GM21723 (cell line): ENCODE results near the gene ZNF611.
"Not testable (repeated sequence)": the region's sequence is repeated elsewhere in the genome, so short reads cannot be mapped to it uniquely, and the experiment has no call there.

Source experiments
- ATAC-seq: cut with Tn5 transposase; IDR thresholded peaks from one replicate; pipeline ENCODE4 v1.9.1; 2021; ENCODE audit warnings: mild to moderate bottlenecking, moderate library complexity; ENCODE audit not compliant: unreplicated experiment

ZNF611 gene

GRCh38 chr19:52734893-52735661 lies at the start of gene ZNF611:
Gene ZNF611, minus strand, starts transcription at chr19:52735044. Its CDS starts 19,150 bp downstream, at chr19:52715894.
- peak; percentile 93 for ATAC-seq

DNA sequence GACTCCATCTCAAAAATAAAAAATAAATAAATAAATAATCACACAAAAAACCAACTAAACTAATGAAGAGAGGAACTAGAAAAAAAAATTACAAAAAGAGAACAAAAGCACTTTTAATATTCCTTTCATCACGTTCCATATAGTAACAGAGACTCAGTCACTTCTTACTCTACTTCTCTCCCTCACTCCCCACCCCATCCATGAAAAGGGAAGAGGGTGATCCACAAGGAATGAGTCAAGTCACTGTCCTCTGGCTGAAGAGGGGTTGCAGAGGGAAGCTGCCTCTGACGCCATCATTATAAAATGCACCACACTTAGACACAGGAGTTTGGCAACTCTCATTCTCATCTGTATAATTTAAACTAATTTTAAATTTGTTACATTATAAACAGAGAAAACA lies 48.0 kb upstream of the ZNF611 start:
- not testable (repeated sequence) for ATAC-seq

GRCh38 chr19:52778811-52779210 lies 44.0 kb upstream of the ZNF611 start:
- no peak for ATAC-seq

DNA sequence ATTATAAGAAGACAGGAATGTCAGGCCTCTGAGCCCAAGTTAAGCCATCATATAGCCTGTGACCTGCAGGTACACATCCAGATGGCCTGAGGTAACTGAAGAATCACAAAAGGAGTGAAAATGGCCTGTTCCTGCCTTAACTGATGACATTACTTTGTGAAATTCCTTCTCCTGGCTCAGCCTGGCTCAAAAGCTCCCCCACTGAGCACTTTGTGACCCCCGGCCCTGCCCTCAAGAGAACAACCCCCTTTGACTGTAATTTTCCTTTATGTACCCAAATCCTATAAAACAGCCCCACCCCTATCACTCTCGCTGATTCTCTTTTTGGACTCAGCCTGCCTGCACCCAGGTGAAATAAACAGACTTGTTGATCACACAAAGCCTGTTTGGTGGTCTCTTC lies 21.6 kb upstream of the ZNF611 start:
- not testable (repeated sequence) for ATAC-seq

DNA sequence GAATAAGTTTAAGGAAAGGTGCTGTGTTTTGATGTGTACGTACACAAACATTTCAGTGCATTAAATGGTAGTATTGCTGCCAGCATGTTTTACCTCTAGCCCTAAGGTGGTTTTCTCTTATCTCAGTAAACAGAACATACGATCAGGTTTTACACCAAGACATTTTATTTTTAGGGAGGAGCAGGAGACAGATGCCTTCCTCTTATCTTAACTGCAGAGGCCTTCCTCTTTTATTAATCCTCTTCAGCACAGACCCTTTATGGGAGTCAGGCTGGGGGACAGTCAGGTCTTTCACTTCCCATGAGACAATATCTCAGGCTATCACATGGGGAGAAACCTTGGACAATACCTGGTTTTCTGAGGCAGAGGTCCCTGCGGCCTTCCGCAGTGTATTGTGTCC lies 14.9 kb upstream of the ZNF611 start:
- no peak for ATAC-seq

DNA sequence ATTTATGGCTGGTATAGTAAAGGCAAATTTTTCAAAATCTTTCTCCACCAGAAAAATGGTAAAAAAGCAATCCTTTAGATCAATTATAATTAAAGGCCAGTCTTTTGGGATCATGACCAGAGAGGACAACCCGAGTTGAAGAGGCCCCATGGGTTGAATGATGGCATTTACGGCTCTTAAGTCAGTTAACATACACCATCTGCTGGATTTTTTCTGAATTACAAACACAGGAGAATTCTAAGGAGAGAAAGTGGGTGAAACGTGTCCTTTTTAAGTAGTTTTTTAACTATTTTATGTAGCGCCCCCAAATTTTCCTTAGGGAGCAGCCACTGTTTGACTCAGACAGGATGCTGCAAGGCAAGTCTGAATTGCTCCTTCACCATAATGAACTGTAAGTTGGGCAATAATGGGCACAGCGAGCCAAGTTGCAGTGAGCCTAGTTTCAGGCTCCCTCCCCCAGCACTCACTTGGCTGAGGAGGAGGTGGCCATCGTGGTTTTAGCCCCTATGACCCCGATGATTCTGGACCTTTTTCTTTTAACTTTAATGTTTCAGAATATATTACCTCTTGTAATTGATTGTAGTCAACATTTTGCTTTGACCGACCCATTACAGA lies 13.6 kb upstream of the ZNF611 start:
- ATAC-seq, result no peak

GRCh38 chr19:52745919-52746318 lies 11.1 kb upstream of the ZNF611 start:
- ATAC-seq, result not testable (repeated sequence)

GRCh38 chr19:52743091-52743490 lies 8.2 kb upstream of the ZNF611 start:
- no peak for ATAC-seq

DNA sequence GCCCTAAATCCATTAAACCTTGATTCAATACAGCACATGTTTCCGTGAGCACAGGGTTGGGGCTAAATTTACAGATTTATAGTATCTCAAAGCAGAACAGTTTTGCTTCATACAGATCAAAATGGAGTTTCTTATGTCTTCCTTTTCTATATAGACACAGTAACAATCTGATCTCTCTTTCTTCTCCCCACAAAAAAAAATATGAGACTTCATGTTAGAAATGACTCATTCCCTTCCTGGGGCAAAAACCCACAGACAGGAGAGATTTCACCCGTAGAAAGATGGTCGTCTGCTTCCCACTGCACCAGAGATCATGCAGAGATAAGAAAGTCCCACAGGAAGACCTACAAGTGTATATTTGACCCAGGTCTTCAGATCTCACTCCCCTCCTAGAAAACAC lies 7.7 kb upstream of the ZNF611 start:
- no peak for ATAC-seq

- no peak for ATAC-seq
Measured at GRCh38 chr19:52741951-52742485, 7.2 kb upstream of the ZNF611 start.

DNA sequence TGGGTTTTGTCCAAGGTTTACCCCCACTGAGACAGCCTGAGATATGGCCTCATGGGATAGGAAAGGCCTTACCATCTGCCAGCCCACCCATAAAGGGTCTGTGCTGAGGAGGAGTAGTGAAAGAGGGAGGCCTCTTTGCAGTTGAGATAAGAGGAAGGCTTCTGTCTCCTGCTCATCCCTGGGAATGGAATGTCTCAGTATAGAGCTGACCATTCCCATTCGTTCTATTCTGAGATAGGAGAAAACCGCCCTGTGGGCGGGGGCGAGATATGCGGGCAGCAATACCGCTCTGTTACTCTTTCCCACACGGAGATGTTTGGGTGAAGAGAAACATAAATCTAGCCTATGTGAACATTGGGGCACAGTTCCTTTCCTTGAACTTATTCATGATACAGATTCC lies 6.5 kb upstream of the ZNF611 start:
- not testable (repeated sequence) for ATAC-seq

DNA sequence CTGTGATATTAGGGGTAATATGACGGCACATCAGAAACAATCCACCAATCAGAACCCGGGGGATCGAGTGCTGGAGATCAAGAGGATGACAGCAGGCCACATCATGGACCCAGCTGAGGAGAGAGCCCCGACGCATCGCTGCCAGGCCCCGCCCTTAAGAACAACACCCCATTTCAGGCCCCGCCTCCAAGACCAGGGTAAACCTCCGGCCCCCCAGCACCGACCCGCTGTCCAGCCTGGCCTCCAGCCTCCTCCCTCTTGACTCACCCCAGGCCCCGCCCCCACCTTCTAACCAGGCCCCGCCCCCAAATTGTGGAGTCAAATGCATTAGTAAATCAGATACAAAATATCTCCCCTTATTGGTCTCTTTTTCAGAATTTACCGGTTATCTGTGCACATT lies 4.7 kb upstream of the ZNF611 start:
- ATAC-seq, result no peak

DNA sequence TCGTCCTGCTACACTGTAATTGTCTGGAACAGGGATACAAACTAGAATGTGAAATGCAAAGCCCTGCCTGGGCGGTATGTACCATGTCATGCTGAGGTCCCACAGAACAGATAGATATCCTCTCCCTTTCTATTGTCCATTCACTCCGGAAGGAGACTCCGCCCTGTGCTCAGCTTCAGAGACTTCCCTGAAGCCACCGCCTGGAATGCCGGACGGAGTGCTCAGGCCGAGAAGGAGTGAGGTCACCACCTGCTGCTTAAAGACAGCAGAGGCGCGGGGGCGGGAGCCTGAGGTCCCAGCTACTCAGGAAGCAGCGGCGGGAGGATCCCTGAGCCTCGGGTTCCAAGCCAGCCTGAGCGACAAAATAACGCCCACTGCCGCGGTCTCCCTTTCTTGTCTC lies 890 bp upstream of the ZNF611 start:
- no peak for ATAC-seq

GRCh38 chr19:52734331-52734892 lies 432 bp downstream of the ZNF611 start:
- peak; percentile 30 for ATAC-seq

DNA sequence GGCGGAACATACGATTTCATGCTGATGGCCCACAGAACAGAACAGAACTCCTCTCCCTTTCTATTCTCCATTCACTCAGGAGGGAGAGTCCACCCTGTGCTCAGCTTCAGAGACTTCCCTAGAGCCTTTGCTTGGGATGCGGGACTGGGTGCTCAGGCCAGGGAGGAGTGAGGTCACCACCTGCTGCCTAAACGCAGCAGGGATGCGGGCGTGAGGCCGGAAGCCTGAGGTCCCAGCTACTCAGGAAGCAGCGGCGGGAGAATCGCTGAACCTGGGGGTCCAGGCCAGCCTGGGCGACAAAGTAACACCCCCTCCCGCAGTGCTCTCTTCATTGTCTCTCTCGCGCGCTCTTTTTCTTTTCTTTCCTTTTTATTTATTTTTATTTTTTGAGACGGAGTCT lies 8.8 kb downstream of the ZNF611 start:
- ATAC-seq, result not testable (repeated sequence)

GRCh38 chr19:52725528-52725961 lies 9.3 kb downstream of the ZNF611 start:
- ATAC-seq, result no peak

DNA sequence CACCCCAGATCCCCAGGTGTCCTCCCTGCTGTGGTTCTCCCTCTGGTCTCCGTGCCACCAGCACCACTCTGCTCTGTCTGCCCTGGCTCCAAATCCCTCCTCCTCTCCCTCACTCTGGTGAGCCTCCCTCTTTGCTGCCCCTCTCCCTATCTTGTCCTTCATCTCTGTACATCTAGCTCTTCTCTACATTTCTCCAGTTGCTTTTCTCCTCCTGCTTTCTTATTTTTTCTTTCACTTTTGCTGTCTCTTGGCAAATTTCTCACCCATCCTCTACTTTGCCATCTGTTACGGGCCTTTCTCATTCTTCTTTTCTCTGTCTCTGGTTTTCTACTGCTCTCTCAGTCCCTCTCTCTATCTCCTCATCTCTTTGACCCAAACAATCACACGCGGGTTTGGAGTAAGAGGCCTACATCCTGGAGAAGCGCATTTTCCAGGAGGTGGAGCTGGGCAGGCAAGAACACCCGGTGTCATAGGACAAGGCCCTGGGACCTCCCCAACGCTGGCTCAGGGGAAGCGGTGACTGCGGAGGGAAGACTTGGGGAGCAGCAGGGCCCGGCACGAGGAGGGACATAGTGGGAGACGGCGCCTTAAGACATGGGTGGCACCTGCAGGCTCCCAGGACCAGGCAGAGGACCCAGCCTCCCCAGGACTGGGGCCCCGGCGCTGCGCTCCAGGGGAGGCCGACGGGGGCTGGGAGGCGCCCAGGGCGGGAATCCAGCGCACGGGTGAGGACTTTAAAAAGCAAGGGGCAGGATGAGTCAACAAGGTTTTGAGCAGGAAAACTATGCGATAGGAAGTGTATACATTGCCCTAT lies 9.9 kb downstream of the ZNF611 start:
- no peak for ATAC-seq

DNA sequence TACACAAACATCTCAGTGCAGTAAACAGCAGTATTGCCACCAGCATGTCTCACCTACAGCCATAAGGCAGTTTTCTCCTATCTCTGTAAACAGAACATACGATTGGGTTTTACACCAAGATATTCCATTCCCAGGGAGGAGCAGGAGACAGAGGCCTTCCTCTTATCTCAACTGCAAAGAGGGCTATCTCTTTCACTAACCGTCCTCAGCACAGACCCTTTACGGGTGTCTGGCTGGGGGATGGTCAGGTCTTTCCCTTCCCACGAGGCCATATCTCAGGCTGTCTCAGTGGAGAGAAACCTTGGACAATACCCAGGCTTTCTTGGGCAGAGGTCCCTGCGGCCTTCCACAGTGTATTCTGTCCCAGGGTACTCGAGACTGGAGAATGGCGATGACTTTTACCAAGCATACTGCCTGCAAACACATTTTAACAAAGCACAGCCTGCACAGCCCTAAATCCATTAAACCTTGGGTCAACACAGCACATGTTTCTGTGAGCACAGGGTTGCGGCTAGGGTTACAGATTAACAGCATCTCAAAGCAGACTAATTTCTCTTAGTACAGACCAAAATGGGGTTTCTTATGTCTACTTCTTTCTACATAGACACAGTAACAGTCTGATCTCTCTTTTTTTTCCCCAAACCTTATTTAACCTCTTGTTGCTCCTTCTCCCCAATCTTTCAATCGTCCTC lies 10.8 kb downstream of the ZNF611 start:
- ATAC-seq, result not testable (repeated sequence)

DNA sequence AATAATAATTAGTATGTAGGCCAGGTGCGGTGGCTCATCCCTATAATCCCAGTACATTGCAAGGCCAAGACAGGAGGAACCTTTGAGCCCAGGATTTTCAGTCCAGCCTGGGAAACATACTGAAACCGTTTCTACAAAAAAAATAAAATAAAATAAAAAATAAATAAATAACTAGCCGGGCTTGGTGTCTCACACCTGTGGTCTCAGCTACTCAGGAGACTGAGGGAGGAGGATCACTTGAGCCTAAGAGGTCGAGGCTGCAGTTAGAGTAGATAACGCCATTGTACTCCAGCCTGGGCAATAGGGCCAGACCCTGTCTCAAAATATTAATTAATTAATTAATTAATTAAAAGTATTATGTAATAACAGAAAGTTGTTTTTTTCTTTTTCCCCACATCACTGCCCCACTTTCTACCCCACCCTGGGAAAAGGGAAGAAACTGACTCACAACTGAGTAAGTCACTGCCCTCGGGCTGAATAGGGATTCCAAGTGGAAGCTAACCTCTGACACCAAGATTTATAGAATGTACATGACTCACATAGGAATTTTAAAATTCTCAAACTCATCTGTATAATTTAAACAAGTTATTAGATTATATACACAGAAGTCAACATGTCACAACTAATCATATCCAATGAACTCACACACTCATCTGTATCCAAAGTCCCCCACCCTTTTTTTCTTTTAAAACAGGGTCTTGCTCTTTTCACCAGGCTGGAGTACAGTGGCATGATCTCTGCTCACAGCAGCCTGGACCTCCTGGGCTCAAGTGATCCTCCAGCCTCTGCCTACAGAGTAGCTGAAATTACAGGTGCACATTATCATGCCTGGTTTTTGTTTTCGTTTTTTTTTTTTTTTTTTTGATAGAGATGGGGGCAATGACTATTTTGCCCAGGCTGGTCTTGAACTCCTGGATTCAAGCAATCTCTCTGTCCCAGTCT lies 12.5 kb downstream of the ZNF611 start:
- no peak for ATAC-seq
